ENCODE results near the gene OSTF1. TPM values are rescaled to one million over a fixed set of nuclear protein-coding genes. Genes with fewer than 3 reads are reported as not detected.

OSTF1 gene
- total RNA-seq, 6 experiments from 2014 or later = 19.7 to 34.6 (median 24.7) TPM

DNA sequence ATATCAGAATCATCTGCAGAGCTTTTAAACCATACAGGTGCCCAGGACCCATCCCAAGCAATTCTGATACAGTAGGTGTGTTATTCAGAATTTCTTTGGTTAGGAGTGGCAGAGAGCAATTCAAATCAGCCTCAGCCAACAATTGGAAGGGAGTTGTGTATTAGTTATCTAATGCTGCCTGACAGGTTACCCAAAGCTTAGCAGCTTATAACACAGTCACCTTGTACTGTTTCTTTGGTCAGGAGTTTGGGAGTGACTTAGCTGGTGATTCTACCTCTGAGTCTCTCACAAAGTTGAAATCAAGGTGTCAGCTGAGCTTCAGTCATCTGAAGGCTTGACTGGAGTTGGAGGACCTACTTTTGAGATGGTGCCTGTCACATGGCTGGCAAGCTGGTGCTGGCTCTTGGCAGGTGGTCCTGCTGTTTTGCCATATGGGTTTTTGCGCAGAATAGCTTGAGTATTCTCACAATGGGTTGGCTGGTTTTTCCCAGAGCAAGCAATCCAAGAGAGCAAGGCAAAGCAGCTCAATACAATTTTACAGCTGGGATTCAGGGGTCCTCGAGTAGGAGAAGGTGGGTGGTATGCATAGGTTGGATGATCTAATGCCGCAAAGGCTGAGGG lies 41.5 kb upstream of the OSTF1 start:
- Histone ChIP-seq H3K4me3 (no peak overlapping the region), H3K27me3 (no peaks in the 10 kb centered on the region), H3K36me3 (no peaks in the 10 kb centered on the region), H3K4me1 (no peaks in the 10 kb centered on the region), H3K27ac (no peak overlapping the region), H3K9me3 (no peaks in the 10 kb centered on the region)
- DNase-seq = no peak
- intact Hi-C loops (cut with DNase I) = no loop called here
- WGBS (ENCODE audit: insufficient coverage, low coverage, low lambda C conversion rate, missing lambda C conversion rate) = 82% methylated on average over 3 of the region's 3 CpGs
- TF ChIP-seq, protein P1, sequence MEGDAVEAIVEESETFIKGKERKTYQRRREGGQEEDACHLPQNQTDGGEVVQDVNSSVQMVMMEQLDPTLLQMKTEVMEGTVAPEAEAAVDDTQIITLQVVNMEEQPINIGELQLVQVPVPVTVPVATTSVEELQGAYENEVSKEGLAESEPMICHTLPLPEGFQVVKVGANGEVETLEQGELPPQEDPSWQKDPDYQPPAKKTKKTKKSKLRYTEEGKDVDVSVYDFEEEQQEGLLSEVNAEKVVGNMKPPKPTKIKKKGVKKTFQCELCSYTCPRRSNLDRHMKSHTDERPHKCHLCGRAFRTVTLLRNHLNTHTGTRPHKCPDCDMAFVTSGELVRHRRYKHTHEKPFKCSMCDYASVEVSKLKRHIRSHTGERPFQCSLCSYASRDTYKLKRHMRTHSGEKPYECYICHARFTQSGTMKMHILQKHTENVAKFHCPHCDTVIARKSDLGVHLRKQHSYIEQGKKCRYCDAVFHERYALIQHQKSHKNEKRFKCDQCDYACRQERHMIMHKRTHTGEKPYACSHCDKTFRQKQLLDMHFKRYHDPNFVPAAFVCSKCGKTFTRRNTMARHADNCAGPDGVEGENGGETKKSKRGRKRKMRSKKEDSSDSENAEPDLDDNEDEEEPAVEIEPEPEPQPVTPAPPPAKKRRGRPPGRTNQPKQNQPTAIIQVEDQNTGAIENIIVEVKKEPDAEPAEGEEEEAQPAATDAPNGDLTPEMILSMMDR (IDR thresholded peaks at IDR 0.05) = no peak
- no peak for TF ChIP-seq POLR2A (IDR thresholded peaks at IDR 0.05)
- ATAC-seq = no peak

DNA sequence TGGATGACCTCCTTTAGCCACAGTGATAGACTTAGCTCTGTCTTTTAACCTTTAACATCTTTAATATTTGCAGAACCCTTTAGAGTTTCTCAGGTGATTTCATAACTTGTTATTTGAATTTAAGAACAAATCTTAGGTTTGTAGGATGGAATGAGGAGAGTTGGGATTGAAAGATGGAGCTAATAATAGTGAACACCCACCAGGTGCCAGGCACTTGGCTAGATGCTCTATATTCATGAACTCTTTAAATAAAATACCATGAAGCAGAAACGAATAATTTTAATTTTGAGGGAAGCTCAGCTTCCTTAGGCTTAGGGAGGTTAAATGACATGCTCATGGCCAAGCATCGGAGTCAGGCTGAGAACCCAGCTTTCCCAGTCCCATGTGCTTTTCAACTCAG lies 40.8 kb upstream of the OSTF1 start:
- no peak overlapping the region for H3K4me3 ChIP-seq

DNA sequence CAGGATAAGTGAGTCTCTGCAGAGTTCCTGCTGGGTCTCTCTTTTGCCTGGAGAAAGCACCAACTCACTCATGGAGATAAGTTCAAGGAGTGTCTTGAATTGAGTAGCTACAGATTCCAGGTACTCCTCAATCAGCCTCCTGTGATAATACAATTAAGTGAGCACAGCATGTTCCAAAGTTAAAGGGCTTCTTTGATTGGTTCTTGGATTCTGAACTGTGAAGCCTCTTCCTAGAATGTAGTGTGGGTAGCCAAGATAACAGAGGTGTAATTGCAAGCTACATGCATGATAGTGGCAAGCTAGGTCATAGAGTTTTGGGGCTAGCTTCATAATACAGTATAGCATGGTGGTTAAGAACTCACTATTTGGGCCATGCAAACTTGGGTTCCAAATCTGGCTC lies 37.0 kb upstream of the OSTF1 start:
- no peak for ATAC-seq
- Histone ChIP-seq H3K4me1 (no peaks in the 10 kb centered on the region), H3K27ac (no peak overlapping the region), H3K36me3 (no peaks in the 10 kb centered on the region), H3K9me3 (no peaks in the 10 kb centered on the region), H3K4me3 (no peak overlapping the region), H3K27me3 (no peaks in the 10 kb centered on the region)
- intact Hi-C loops (cut with DNase I) = no loop called here
- DNase-seq = no peak
- TF ChIP-seq POLR2A (IDR thresholded peaks at IDR 0.05) = no peak
- TF ChIP-seq, protein P1 (IDR thresholded peaks at IDR 0.05) = no peak

More for the DNA sequence above, 40.8 kb upstream of the OSTF1 start:
- DNase-seq = no peak
- Histone ChIP-seq H3K4me1 (no peaks in the 10 kb centered on the region), H3K27ac (no peak overlapping the region), H3K9me3 (no peaks in the 10 kb centered on the region), H3K36me3 (no peaks in the 10 kb centered on the region), H3K27me3 (no peaks in the 10 kb centered on the region)
- intact Hi-C loops (cut with DNase I) = no loop called here
- 50% methylated on average over 2 of the region's 2 CpGs for WGBS (ENCODE audit: insufficient coverage, low coverage, low lambda C conversion rate, missing lambda C conversion rate)
- ATAC-seq = no peak
- TF ChIP-seq, protein P1 (IDR thresholded peaks at IDR 0.05) = no peak

DNA sequence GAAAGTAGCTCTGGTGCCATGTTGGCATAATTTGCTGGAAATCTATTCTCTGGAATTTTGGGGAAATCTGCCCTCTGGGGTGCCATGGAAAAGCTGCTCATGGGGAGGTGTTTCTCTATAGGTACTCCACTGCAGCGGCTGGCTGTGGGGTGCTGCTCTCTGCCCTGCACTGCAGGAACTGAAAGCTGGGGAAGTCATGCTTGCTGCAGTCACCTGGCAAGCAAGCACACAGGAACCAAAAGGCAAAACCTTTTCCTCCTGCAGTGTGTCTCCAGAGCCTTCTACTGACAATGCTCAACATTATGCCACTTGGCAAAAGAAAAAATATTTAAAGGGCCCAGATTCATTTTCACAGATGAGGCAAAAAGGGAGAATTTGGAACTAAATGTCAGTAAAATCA lies 34.4 kb upstream of the OSTF1 start:
- intact Hi-C loops (cut with DNase I) = no loop called here
- no peak for ATAC-seq

More for the DNA sequence above, 34.4 kb upstream of the OSTF1 start:
- Histone ChIP-seq H3K27ac (no peak overlapping the region), H3K4me1 (no peaks in the 10 kb centered on the region), H3K27me3 (no peaks in the 10 kb centered on the region), H3K4me3 (no peak overlapping the region), H3K9me3 (no peaks in the 10 kb centered on the region), H3K36me3 (no peaks in the 10 kb centered on the region)
- WGBS (ENCODE audit: insufficient coverage, low coverage, low lambda C conversion rate, missing lambda C conversion rate) = 100% methylated on average over 1 of the region's 1 CpG
- TF ChIP-seq, protein P1 (IDR thresholded peaks at IDR 0.05) = no peak
- no peak for TF ChIP-seq POLR2A (IDR thresholded peaks at IDR 0.05)
- DNase-seq = no peak
